ENCODE results near the gene KRT85.
"Not testable (repeated sequence)": the region's sequence is repeated elsewhere in the genome, so short reads cannot be mapped to it uniquely, and the experiment has no call there.

The KRT85 gene

GRCh38 chr12:52350786-52351185, 16.5 kb downstream of the KRT85 start:
- no peak for DNase-seq (ENCODE audit: low read depth in 2 of 3, low spot score in 2 of 3)

- DNase-seq (ENCODE audit: low read depth in 2 of 3, low spot score in 2 of 3): no peak
Measured at GRCh38 chr12:52350021-52350620, 17.2 kb downstream of the KRT85 start.

- no peak for DNase-seq (ENCODE audit: low read depth in 2 of 3, low spot score in 2 of 3)
Measured at GRCh38 chr12:52349196-52349595, 18.1 kb downstream of the KRT85 start.

- no peak for DNase-seq (ENCODE audit: low read depth in 2 of 3, low spot score in 2 of 3)
Measured at GRCh38 chr12:52347551-52348510, 19.4 kb downstream of the KRT85 start.

- DNase-seq (ENCODE audit: low read depth in 2 of 3, low spot score in 2 of 3): no peak
Measured at GRCh38 chr12:52347016-52347415, 20.3 kb downstream of the KRT85 start.

GRCh38 chr12:52346593-52346992, 20.7 kb downstream of the KRT85 start:
- DNase-seq (ENCODE audit: low read depth in 2 of 3, low spot score in 2 of 3): no peak

DNA sequence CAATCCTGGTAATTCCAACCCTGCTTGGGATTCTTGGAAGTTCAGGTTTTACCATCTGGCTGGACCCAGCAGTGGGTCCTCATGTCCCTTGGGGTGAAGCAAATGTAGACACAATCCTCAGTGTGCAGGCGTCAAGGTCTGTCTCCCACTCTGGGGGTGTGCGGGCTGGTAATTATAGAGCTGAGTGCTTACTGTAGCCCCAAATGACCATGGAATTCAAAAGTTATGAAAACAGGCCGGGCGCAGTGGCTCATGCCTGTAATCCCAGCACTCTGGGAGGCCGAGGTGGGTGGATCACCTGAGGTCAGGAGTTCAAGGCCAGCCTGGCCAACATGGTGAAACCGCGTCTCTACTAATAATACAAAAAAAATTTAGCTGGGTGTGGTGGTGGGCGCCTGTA, 22.2 kb downstream of the KRT85 start:
- DNase-seq (ENCODE audit: low read depth in 2 of 3, low spot score in 2 of 3): not testable (repeated sequence)

- DNase-seq (ENCODE audit: low read depth in 2 of 3, low spot score in 2 of 3): no peak
Measured at GRCh38 chr12:52344111-52344510, 23.2 kb downstream of the KRT85 start.

GRCh38 chr12:52343550-52343949, 23.7 kb downstream of the KRT85 start:
- no peak for DNase-seq (ENCODE audit: low read depth in 2 of 3, low spot score in 2 of 3)

- no peak for DNase-seq (ENCODE audit: low read depth in 2 of 3, low spot score in 2 of 3)
Measured at GRCh38 chr12:52342781-52343490, 24.3 kb downstream of the KRT85 start.

GRCh38 chr12:52341066-52341580, 26.2 kb downstream of the KRT85 start:
- DNase-seq (ENCODE audit: low read depth in 2 of 3, low spot score in 2 of 3): no peak

DNA sequence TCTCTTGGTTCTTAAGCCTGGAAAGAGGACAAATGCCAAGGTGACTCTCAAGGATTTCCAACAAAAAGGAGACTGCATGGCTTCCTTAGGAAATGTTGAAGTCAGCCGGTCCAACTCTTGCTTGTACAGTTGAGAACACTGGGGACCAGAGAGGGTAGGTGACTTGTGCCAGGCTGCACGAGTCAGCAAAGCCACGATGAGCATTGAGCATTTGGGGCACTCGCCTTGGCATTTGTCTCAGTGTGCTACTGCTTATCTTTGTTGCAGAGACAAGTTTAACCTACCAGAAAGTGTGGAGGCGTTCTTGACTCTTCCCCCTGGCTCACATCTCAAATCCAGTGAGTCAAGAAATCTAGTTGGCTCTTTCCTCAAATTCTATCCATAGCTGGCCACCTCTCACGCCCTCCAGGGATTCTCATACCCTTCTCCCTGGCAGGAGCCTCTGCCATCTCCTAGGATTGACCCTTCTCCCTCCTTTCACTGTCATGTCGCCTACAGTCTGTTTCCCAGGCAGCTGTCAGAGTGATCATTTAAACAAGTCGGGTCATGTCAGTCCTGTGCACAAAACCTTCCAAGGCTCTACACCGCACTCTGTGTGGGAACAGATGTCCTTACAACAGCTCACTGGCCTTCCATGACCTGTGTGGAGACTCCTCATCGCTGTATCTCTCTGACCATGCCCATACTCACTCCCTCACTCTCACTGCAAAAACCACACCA, 28.9 kb downstream of the KRT85 start:
- no peak for DNase-seq (ENCODE audit: low read depth in 2 of 3, low spot score in 2 of 3)

DNA sequence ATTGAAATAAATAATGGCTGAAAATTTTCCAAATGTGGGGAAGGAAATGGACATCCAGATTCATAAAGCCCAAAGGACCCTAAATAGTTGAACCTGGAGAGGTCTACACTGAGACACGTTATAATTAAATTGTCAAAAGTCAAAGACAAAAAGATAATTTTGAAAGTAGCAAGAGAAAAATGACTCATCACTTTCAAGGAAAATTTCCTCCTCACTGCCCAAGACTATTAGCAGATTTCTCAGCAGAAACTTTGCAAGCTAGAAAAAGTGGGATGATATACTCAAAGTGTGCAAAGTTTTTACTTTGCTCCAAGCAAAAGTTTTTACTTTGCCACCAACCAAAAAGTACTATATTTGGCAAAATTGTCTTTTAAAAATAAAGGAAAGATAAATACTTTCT, 30.2 kb downstream of the KRT85 start:
- DNase-seq (ENCODE audit: low read depth in 2 of 3, low spot score in 2 of 3): no peak

- DNase-seq (ENCODE audit: low read depth in 2 of 3, low spot score in 2 of 3): no peak
Measured at GRCh38 chr12:52336641-52337040, 30.6 kb downstream of the KRT85 start.

- no peak for DNase-seq (ENCODE audit: low read depth in 2 of 3, low spot score in 2 of 3)
Measured at GRCh38 chr12:52335598-52336262, 31.6 kb downstream of the KRT85 start.

- no peak for DNase-seq (ENCODE audit: low read depth in 2 of 3, low spot score in 2 of 3)
Measured at GRCh38 chr12:52334185-52334584, 33.1 kb downstream of the KRT85 start.

DNA sequence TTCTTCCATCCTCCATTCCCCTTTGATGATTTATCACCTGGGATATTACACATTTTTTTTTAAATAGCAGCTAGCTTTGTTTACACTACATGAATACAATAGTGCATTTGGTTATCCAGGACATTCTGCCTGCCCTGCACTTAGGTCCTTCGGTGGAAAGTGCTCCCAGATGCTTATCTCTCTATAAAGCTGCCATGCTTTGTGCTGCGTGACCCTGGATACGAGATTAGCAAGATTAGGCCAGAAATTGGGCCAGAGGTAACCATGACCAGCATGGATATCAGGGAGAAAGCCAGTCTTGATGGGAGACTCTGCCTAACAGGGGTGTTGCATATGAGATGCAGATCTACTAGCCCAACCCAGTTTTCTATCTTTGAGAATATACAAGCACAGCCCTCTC, 34.0 kb downstream of the KRT85 start:
- DNase-seq (ENCODE audit: low read depth in 2 of 3, low spot score in 2 of 3): no peak

- DNase-seq (ENCODE audit: low read depth in 2 of 3, low spot score in 2 of 3): no peak
Measured at GRCh38 chr12:52332381-52332780, 34.9 kb downstream of the KRT85 start.

DNA sequence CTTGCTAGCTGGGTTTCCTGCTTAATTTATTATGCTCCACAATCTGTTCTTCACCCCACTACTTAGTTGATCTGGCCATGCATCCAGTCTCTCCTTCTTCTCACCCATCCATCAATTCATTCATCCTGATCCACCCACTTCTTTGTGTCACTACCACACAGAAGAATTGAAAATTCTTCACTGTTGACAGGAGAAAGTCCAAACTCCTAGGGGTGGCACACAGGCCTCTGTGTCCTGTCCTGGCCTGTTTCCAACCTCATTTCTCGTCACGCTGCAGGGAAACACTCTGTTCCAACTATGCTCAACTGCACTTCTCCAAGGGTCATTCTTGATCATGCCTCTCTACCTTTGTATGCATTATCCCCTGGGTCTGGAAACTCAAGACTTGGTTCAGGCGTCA, 35.4 kb downstream of the KRT85 start:
- DNase-seq (ENCODE audit: low read depth in 2 of 3, low spot score in 2 of 3): no peak

- no peak for DNase-seq (ENCODE audit: low read depth in 2 of 3, low spot score in 2 of 3)
Measured at GRCh38 chr12:52331039-52331438, 36.2 kb downstream of the KRT85 start.
